ENCODE results near the gene MYBL2. TPM values are rescaled to one million over a fixed set of nuclear protein-coding genes. Genes with fewer than 3 reads are reported as not detected.
A peak's percentile ranks its signal among the peaks of the same experiment; 100 is the strongest.

Gene MYBL2
- total and polyA plus RNA-seq, 4 donors, result 1.6 to 30.9 (median 1.9) TPM; not detected in 1

- TF ChIP-seq REST (IDR thresholded peaks at IDR 0.05) (no peak), YY1 (IDR thresholded peaks at IDR 0.05) (no peak), RAD21 (IDR thresholded peaks at IDR 0.05) (no peak), RXRA (IDR thresholded peaks at IDR 0.05) (no peak)
Measured at GRCh38 chr20:43726333-43726732, 59.4 kb downstream of the MYBL2 start (continued).

- 92% methylated on average over 11 of the region's 11 CpGs for WGBS
- Histone ChIP-seq H3K4me1 (ENCODE audit: control insufficient read depth in 4 of 4, insufficient read depth in 4 of 4, low read length in 3 of 4) (peaks cover 2 to 8% (median 7%) of the 10 kb centered on the region in 4 donors), H3K9ac (ENCODE audit: low read depth in 1 of 2, low read length in 2 of 2) (no peak within 1 kb of the TSS)
Measured at GRCh38 chr20:43726811-43727338, 60.0 kb downstream of the MYBL2 start, which contains the start of gene GTSF1L. GTSF1L (minus strand) TSS chr20:43727002; CDS start chr20:43726694, 308 bp downstream.

More at GRCh38 chr20:43726811-43727338, 60.0 kb downstream of the MYBL2 start, which contains the start of gene GTSF1L:
- H3K27ac ChIP-seq (ENCODE audit: low read depth in 1 of 2, low read length in 2 of 2), result peak within 1 kb of the TSS; percentile 25 to 53
- DNase-seq (ENCODE audit: low spot score), result no peak
- no peaks in the 10 kb centered on the region for H3K36me3 ChIP-seq (ENCODE audit: control insufficient read depth in 4 of 4, insufficient read depth in 3 of 4, low read depth in 1 of 4, low read length in 3 of 4)
- H3K27me3 ChIP-seq (ENCODE audit: control insufficient read depth in 4 of 4, insufficient read depth in 4 of 4, low read length in 3 of 4), result no peaks in the 10 kb centered on the region
- H3K4me3 ChIP-seq (ENCODE audit: low read depth in 1 of 3, low read length in 3 of 3), result no peak within 1 kb of the TSS
- TF ChIP-seq GABPA (IDR thresholded peaks at IDR 0.05 in 1 of 2, conservative IDR thresholded peaks at IDR 0.05 in 1 of 2), result no peak
- no peak for TF ChIP-seq NR2F2 (IDR thresholded peaks at IDR 0.05)
- TF ChIP-seq RXRA (IDR thresholded peaks at IDR 0.05), result no peak
- no peak for TF ChIP-seq MAX (IDR thresholded peaks at IDR 0.05)
- TF ChIP-seq TAF1 (conservative IDR thresholded peaks at IDR 0.05), result no peak
- TF ChIP-seq SP1 (IDR thresholded peaks at IDR 0.05), result no peak
- no peak for TF ChIP-seq JUND (IDR thresholded peaks at IDR 0.05)
- TF ChIP-seq REST (IDR thresholded peaks at IDR 0.05), result no peak
- TF ChIP-seq YY1 (IDR thresholded peaks at IDR 0.05), result no peak
- no peak for TF ChIP-seq HNF4G (IDR thresholded peaks at IDR 0.05)
- TF ChIP-seq EGR1 (IDR thresholded peaks at IDR 0.05; ENCODE audit: low read depth in 2 of 2), result no peak
- TF ChIP-seq FOXA2 (IDR thresholded peaks at IDR 0.05), result no peak
- no peak for TF ChIP-seq HNF4A (conservative IDR thresholded peaks at IDR 0.05)
- no peak for TF ChIP-seq CTCF (IDR thresholded peaks at IDR 0.05; ENCODE audit: low read depth, low read length, missing input control)
- no peak for TF ChIP-seq RAD21 (IDR thresholded peaks at IDR 0.05)
- TF ChIP-seq ATF3 (IDR thresholded peaks at IDR 0.05), result no peak
- no peak for TF ChIP-seq FOXA1 (IDR thresholded peaks at IDR 0.05)
- no peak for TF ChIP-seq ZBTB33 (IDR thresholded peaks at IDR 0.05)
- H3K9me3 ChIP-seq (ENCODE audit: control insufficient read depth in 4 of 4, low read length in 3 of 4), result no peaks in the 10 kb centered on the region
